Measurements from ENCODE around the gene CTNNA3.

CTNNA3 gene

GRCh38 chr10:66752714-66753113 lies 943.3 kb downstream of the CTNNA3 start:
- DNase-seq (ENCODE audit: low read depth), result peak; percentile 74

GRCh38 chr10:66748217-66748616 lies 947.8 kb downstream of the CTNNA3 start:
- no peak for DNase-seq (ENCODE audit: low read depth)

- DNase-seq (ENCODE audit: low read depth), result peak; percentile 98
Observed at GRCh38 chr10:66747451-66747850, 948.5 kb downstream of the CTNNA3 start.

- DNase-seq (ENCODE audit: low read depth), result no peak
Observed at GRCh38 chr10:66746711-66747110, 949.3 kb downstream of the CTNNA3 start.

GRCh38 chr10:66746246-66746645 lies 949.7 kb downstream of the CTNNA3 start:
- DNase-seq (ENCODE audit: low read depth), result peak; percentile 39

- no peak for DNase-seq (ENCODE audit: low read depth)
Observed at GRCh38 chr10:66744915-66745314, 951.1 kb downstream of the CTNNA3 start.

GRCh38 chr10:66737241-66737640 lies 958.8 kb downstream of the CTNNA3 start:
- DNase-seq (ENCODE audit: low read depth), result no peak

GRCh38 chr10:66723608-66724400 lies 972.2 kb downstream of the CTNNA3 start:
- no peak for DNase-seq (ENCODE audit: low read depth)

- DNase-seq (ENCODE audit: low read depth), result no peak
Observed at GRCh38 chr10:66719483-66719882, 976.5 kb downstream of the CTNNA3 start.

- DNase-seq (ENCODE audit: low read depth), result no peak
Observed at GRCh38 chr10:66717231-66717981, 978.6 kb downstream of the CTNNA3 start.

- DNase-seq (ENCODE audit: low read depth), result peak; percentile 71
Observed at GRCh38 chr10:66714741-66715140, 981.3 kb downstream of the CTNNA3 start.

- no peak for DNase-seq (ENCODE audit: low read depth)
Observed at GRCh38 chr10:66713387-66713786, 982.6 kb downstream of the CTNNA3 start.

- no peak for DNase-seq (ENCODE audit: low read depth)
Observed at GRCh38 chr10:66698069-66698468, 997.9 kb downstream of the CTNNA3 start.

GRCh38 chr10:66695046-66695445 lies 1000.9 kb downstream of the CTNNA3 start:
- DNase-seq (ENCODE audit: low read depth), result no peak

GRCh38 chr10:66684581-66684980 lies 1011.4 kb downstream of the CTNNA3 start:
- no peak for DNase-seq (ENCODE audit: low read depth)

GRCh38 chr10:66680886-66681285 lies 1015.1 kb downstream of the CTNNA3 start:
- peak; percentile 49 for DNase-seq (ENCODE audit: low read depth)

GRCh38 chr10:66678521-66678920 lies 1017.5 kb downstream of the CTNNA3 start:
- peak; percentile 76 for DNase-seq (ENCODE audit: low read depth)

- no peak for DNase-seq (ENCODE audit: low read depth)
Observed at GRCh38 chr10:66673071-66673470, 1022.9 kb downstream of the CTNNA3 start.

GRCh38 chr10:66671562-66671961 lies 1024.4 kb downstream of the CTNNA3 start:
- DNase-seq (ENCODE audit: low read depth), result no peak

- no peak for DNase-seq (ENCODE audit: low read depth)
Observed at GRCh38 chr10:66671064-66671463, 1024.9 kb downstream of the CTNNA3 start.

GRCh38 chr10:66656499-66656898 lies 1039.5 kb downstream of the CTNNA3 start:
- no peak for DNase-seq (ENCODE audit: low read depth)

- peak; percentile 29 for DNase-seq (ENCODE audit: low read depth)
Observed at GRCh38 chr10:66654861-66655260, 1041.1 kb downstream of the CTNNA3 start.

- no peak for DNase-seq (ENCODE audit: low read depth)
Observed at GRCh38 chr10:66651308-66652082, 1044.5 kb downstream of the CTNNA3 start.

All from amniotic epithelial cell (primary cell).